ELF-1 (cell line): ENCODE results near the gene AKR7A2.

Experiments
- DNase-seq: peaks from one replicate; pipeline ENCODE4 v3.0.0-alpha.2; 2016; ENCODE audit warnings: low read depth, low spot score

The AKR7A2 gene

DNA sequence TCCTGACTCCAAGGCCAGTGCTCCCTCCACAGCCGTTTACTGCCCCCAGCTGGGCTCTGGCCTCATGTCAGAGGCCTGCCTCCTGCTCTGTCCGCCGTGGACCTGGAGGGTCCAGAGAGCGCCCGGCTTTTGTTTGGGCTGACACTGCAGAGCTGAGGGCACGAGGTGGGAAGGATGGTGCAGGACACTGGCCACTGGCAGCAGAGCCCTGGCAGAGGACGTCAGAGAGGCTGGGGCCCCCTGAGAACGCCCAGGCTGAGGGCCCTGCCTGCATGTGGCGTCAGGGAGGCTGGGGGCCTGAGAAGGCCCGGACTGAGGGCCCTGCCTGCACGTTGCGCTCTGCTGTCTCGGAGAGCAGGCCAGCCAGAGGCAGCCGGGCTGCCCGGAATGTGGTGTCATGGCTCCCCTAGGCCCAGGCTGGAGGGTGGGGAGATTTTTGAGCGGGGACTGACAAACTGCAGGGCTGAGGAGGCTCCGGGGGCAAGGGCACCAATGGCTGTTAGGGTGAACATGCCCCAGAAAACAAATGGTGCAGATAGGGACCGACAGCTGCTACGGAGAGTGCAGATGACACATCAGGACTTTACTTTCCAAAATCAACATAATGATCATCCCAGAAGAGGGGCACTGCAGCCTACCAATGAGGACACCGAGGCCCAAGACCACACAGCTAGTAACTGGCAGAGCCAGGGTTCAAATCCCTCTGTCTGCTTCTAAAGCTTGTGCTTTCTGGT is 31.8 kb upstream of the AKR7A2 start:
- no peak for DNase-seq

GRCh38 chr1:19342894-19343616 is 31.1 kb upstream of the AKR7A2 start:
- DNase-seq: no peak

DNA sequence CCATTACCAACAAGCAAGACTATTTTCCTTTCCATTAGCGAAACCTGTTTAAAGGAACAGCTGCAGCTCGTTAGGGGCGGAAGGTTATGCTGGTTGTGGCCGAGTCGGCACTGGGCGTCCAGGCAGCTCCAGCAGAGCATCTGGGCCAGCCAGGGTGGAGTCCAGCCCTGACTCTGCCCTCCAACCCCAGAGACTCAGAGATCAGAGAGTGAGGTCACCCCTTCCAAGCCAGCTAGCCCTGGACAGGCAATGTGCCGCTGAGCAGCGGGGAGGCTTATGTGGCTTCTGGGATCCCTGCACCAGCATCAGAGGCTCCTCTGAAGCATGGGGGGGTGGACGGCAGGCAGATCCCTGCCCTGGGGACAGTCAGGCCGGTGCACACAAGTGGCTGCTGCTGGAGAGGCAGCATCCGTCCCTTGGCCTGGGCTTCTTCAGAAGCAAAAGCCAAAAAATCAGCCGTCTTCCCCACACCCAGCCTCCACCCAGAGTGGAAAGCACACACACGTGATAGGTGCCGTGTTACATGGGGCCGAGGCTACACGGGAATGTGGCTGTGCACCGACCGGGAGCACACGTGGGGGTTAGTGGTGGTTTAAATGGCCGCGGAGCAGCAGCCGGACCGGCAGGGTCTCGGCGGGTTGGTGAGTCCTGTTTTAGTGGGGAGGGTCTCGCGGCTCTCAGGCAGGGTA is 30.3 kb upstream of the AKR7A2 start:
- DNase-seq: no peak

DNA sequence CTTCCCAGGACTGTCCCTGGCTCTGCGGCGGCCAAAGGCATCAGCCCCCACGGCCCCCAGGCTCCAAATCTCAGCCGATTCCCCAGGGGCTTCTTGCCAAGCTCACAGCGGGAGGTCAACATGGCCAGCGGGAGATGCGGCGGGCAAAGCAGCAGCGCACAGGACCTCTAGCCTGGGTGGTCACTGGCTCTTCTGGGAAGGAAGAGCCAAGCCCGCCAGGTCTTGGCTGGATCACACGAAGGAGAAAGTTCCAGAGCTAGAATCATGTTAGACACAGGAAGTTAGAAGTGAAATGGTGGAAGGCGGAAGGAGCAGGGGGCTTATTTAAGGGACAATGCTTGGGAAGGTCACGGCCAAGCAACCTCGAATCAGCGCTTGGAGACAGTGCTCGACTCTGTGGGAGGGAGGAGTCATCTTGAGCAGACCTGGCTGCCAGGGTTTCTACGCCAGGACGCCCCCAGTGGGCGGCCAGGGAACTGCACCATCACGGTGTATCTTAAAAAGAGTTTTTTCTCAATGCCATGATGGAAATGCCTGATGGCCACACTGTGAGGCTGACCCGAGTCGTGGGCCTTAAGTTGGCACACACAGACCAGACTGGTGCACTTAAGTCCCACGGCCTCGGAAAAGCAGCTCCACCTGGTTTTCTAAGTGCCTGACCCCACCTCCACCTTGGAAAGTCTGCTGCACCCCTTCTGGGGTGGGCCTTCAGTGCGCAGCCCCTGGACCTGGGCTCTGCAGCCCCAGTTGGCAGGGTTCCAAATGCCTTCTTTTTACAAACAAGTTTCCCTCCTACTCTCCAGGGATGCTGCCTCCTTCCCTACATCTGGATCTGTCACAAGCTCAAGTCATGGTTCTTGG is 29.5 kb upstream of the AKR7A2 start:
- peak; percentile 90 for DNase-seq

GRCh38 chr1:19340387-19340937 is 28.5 kb upstream of the AKR7A2 start:
- no peak for DNase-seq

- DNase-seq: peak; percentile 41
Observed at GRCh38 chr1:19339214-19339861, 27.4 kb upstream of the AKR7A2 start.

- DNase-seq: peak; percentile 96
Observed at GRCh38 chr1:19338323-19338762, 26.4 kb upstream of the AKR7A2 start.

GRCh38 chr1:19337289-19337688 is 25.3 kb upstream of the AKR7A2 start:
- peak; percentile 30 for DNase-seq

DNA sequence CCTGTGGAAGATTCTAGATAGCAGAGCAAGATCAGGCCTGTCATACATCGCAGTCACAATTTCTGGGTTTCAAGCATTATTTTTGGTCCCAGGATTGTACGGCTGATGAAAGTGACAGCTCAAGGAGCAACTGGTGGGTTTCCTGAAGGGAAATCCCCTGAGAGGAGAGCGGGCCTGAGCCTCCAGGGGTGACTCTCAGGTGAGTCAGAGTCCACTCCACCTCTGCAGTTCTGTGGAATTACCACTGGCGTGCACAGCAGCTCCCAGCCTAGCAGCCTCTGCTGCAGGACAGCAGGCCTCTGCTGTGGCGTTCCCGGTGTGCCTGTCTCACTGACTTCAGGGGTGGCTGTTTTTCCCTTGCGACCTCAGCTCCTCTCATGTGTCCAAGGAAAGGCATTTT is 24.6 kb upstream of the AKR7A2 start:
- no peak for DNase-seq

DNA sequence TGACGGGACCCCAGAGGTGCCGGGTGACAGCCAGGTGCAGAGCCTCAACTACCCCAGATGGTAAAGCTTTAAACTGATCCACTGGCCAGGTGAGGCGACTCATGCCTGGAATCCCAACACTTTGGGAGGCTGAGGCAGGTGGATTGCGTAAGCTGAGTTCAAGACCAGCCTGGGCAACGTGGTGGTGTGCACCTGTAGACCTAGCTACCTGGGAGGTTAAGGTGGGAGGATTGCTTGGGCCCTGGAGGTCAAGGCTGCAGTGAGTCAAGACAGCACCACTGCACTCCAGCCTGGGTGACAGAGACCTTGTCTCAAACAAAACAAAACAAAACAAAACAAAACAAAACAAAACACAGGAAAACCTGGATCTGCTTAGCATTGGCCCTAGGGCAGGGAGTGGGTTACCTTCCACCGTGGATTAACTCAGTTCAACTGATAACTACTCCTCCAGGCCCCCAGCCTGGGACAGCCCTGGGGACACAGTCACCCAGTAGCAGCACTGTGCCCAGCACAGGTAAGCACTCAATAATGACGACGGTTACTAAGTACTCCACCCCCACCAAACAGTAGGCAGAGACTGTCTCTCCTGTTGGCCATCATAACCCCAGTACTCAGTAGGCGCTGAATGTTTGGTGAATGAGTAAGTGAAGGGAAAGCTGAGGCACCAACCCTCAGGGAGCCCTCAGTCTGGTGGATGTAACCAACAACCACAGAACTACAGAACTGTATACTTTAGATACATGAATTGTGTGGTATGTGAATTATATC is 21.8 kb upstream of the AKR7A2 start:
- no peak for DNase-seq

DNA sequence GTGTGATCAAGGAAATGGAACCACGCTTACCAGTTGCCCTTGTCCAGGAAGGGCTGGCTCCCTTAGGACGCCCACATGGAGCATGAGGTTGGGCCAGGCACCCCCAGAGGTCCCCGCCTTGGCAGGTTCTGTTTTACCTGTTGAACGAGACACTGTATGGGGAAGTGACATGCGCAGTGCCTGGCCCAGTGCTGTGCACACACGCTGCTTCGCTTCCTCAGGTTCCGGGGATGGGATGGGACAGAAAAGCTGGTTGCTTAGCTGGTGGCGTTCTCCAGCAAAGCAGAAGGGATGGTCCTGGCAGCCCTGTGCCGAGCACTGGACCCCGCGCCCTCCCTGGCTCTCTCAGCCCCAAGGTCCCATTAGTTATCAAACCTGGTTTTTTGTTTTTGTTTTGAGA is 20.9 kb upstream of the AKR7A2 start:
- no peak for DNase-seq

DNA sequence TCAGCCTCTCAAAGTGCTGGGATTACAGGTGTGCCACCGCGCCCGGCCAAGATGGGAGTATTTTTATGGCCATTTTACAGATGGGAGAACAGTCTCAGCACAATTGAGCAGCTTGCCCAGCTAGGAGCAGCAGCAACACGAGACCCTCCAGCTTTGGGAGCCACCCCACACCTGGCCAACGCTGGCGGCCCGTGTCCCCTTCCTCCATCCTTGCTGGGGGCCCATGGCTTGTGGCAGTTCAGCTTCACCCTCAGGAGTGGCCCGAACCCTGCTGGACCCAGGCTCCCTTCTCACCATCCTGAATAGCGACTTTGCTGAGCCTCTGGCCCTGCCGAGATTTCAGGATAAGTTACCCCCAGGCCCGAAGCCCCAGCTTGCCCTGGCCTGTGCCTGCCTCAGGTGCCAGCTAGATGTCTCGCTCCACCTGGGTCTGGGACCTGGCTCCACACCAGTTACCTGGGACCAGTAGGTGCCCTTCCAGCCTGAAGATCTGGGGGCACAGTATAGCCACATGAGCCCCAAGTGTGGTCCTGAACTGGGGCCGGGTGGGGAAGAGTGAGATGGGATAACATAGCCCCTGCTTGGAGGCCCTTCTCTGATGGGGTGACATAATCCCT is 19.4 kb upstream of the AKR7A2 start:
- DNase-seq: no peak

GRCh38 chr1:19330449-19331135 is 18.6 kb upstream of the AKR7A2 start:
- DNase-seq: no peak

- DNase-seq: no peak
Observed at GRCh38 chr1:19329611-19330010, 17.7 kb upstream of the AKR7A2 start.

GRCh38 chr1:19329188-19329587 is 17.2 kb upstream of the AKR7A2 start:
- DNase-seq: no peak

- no peak for DNase-seq
Observed at GRCh38 chr1:19328486-19328885, 16.5 kb upstream of the AKR7A2 start.

- no peak for DNase-seq
Observed at GRCh38 chr1:19327736-19328135, 15.8 kb upstream of the AKR7A2 start.

DNA sequence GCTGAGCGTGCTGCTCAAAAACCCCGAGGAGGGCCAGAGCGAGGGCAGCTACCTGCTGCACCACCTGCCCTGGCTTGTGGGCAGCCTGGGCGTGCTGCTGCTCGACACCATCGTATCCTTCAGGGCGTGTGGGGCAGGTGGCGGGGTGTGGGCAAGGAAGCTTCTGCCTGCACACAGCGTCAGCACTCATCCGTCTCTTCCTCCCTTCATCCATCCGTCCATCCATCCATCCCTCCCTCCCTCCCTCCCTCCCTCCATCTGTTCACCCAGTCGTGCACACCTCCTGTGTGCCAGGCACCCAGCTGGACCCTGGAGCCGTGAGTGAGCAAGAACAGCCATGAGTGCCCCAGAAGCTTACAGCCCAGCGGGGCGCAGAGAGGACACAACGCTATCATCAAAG is 15.4 kb upstream of the AKR7A2 start:
- no peak for DNase-seq

DNA sequence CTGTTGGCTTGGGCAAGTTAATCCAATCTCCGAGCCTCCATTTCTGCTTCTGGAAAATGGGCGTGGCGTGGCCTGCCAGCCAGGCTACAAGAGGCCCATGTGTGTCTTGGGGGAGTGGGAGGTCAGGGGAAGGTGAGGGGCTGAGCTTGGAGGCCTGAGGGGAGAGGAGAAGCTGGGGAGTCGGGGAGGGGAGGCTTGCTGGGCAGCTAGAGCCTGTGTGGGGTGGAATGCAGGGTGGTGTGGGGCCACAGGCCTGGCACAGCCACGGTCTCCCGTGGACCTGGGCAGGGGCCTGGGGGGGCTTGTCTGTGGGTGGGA is 14.8 kb upstream of the AKR7A2 start:
- no peak for DNase-seq
